HG03066 (cell line): ENCODE data around the gene USP17L5.
"Not testable (repeated sequence)": the region's sequence is repeated elsewhere in the genome, so short reads cannot be mapped to it uniquely, and the experiment has no call there.

Source experiments
- ATAC-seq: cut with Tn5 transposase; IDR thresholded peaks from one replicate; pipeline ENCODE4 v1.9.1; 2021; ENCODE audit warnings: low read depth; ENCODE audit not compliant: unreplicated experiment

Gene USP17L5

GRCh38 chr4:9339103-9339502 is at the start of gene USP17L5:
Gene USP17L5 (plus strand): TSS chr4:9339403. CDS start chr4:9339403, 0 bp downstream.
- not testable (repeated sequence) for ATAC-seq

GRCh38 chr4:9324191-9324590 is 15.0 kb upstream of the USP17L5 start:
- ATAC-seq = not testable (repeated sequence)

GRCh38 chr4:9324865-9325264 is 14.3 kb upstream of the USP17L5 start, which contains the start of gene USP17L24:
Gene USP17L24 (plus strand): TSS chr4:9325165. CDS start chr4:9325165, 0 bp downstream.
- not testable (repeated sequence) for ATAC-seq

- not testable (repeated sequence) for ATAC-seq
Observed at GRCh38 chr4:9329611-9330010, 9.6 kb upstream of the USP17L5 start, which contains the start of gene USP17L25. Gene USP17L25 (plus strand): TSS chr4:9329911. CDS start chr4:9329911, 0 bp downstream.

GRCh38 chr4:9334358-9334757 is 4.8 kb upstream of the USP17L5 start, which contains the start of gene USP17L26:
Gene USP17L26 (plus strand): TSS chr4:9334658. CDS start chr4:9334658, 0 bp downstream.
- ATAC-seq = not testable (repeated sequence)

- not testable (repeated sequence) for ATAC-seq
Observed at GRCh38 chr4:9343848-9344247, 4.6 kb downstream of the USP17L5 start, which contains the start of gene USP17L27. Gene USP17L27 (plus strand): TSS chr4:9344148. CDS start chr4:9344148, 0 bp downstream.

GRCh38 chr4:9348593-9348992 is 9.4 kb downstream of the USP17L5 start, which contains the start of gene USP17L28:
Gene USP17L28 (plus strand): TSS chr4:9348893. CDS start chr4:9348893, 0 bp downstream.
- not testable (repeated sequence) for ATAC-seq

- ATAC-seq = not testable (repeated sequence)
Observed at GRCh38 chr4:9350866-9351265, 11.7 kb downstream of the USP17L5 start.

- not testable (repeated sequence) for ATAC-seq
Observed at GRCh38 chr4:9353338-9353737, 14.1 kb downstream of the USP17L5 start, which contains the start of gene USP17L29. Gene USP17L29 (plus strand): TSS chr4:9353638. CDS start chr4:9353638, 0 bp downstream.

- ATAC-seq = not testable (repeated sequence)
Observed at GRCh38 chr4:9362829-9363228, 23.6 kb downstream of the USP17L5 start, which contains the start of gene USP17L30. Gene USP17L30 (plus strand): TSS chr4:9363129. CDS start chr4:9363129, 0 bp downstream.

GRCh38 chr4:9379881-9380280 is 40.7 kb downstream of the USP17L5 start:
- not testable (repeated sequence) for ATAC-seq

- ATAC-seq = not testable (repeated sequence)
Observed at GRCh38 chr4:9381012-9381534, 41.9 kb downstream of the USP17L5 start.

- no peak for ATAC-seq
Observed at GRCh38 chr4:9384126-9384525, 44.9 kb downstream of the USP17L5 start.

GRCh38 chr4:9389001-9389400 is 49.8 kb downstream of the USP17L5 start:
- not testable (repeated sequence) for ATAC-seq
